Activated CD4-positive, alpha-beta T cell treated with anti-CD3 and anti-CD28 coated beads for 1 hour (primary cell): ENCODE data around the gene ACTN1.

ENCODE experiments used
- DNase-seq: peaks from one replicate; pipeline ENCODE4 v3.0.0-alpha.2; 2020

Gene ACTN1

GRCh38 chr14:68931474-68932051 lies 47.5 kb downstream of the ACTN1 start:
- DNase-seq: no peak

GRCh38 chr14:68931063-68931462 lies 48.0 kb downstream of the ACTN1 start:
- no peak for DNase-seq

GRCh38 chr14:68929623-68930307 lies 49.3 kb downstream of the ACTN1 start:
- DNase-seq: no peak

- DNase-seq: no peak
Measured at GRCh38 chr14:68928770-68929550, 50.1 kb downstream of the ACTN1 start.

DNA sequence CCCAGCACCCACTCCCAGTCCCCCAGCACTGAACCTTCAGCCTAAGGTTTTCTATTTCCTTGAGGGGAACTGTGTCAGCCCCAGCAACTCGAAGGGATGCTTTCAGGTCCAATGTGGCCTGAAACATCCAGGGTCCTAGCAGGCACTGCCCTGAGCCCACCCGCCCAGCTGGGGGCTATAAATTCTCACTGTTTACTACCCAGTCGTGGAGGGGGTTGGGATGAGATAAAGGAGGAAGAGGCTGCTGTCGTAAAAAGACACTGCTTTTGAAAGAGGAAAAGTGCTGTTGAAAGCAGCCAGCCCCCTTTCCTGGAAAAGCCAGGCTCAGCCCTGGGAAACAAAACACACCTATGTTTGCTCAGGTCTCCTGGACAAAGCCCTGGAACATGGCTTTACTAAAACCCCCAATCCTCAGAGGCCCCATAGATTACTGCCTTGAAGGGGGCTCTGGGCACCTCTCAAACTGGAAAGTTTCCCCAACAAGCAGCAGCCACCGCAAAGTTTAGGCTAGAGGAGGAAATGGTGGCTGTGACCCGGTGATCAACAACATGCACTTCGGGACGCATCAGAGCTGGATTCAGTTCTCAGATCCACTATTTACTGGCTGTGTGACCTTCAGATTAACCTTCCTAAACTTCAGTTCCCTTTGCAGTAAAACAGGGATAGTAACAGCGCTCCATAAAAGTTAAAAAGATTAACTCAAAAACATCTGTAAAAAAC lies 51.0 kb downstream of the ACTN1 start:
- no peak for DNase-seq

DNA sequence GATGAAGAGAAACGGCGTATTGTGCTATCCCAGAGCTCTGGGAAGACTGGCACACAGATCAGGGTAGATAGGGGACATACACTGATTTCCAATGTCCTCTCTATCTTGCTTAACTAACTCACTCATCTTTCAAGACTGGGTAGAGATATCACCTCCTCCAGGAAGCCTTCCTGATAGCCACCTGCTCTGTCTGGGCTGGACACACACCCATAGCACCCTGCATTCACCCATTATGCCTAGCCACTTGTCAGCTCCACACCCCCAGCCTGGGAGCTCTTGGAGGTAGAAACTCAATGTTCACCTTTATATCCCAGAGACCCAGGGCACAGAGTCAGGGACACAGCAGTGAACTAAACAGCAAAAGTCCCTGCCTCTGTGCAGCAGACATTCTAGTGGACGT lies 52.0 kb downstream of the ACTN1 start:
- no peak for DNase-seq

DNA sequence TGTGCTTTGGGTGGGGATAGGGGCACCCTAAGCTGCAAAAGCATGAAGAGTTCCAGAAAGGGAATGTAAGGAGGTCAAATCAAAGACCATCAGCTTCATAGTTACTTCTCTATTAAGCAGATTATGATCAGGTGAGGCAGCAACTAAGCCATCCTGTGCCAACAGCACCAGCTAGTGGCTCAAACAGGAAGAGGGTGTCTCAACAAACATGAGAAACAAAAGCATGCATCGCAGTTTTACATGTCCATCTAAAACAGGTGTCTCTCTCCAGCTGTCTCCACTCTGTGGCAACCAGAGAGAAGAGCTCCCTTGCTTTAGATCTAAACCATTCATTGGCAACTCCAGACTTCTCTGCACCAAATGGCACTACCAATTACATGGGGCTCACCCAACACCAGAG lies 52.9 kb downstream of the ACTN1 start:
- DNase-seq: no peak

DNA sequence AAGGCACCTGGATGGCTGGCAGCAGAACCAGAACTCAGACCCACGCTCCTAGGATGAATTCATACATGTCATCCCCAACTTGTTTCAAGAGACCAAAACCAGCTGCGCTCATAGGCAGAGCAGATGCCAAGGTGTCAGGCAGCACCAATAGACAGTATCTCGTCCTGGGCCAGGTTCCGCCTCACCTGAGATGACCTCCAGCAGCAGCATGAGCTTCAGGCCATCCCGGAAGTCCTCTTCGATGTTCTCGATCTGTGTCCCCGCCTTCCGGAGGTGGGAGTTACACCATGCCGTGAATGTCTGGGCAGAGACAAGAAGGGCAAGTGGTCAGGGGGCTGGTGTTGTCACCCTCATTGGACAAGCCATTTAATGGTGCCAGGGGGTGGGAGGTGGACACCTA lies 53.7 kb downstream of the ACTN1 start:
- DNase-seq: no peak

GRCh38 chr14:68924186-68925158 lies 54.6 kb downstream of the ACTN1 start:
- DNase-seq: no peak

GRCh38 chr14:68922886-68923285 lies 56.2 kb downstream of the ACTN1 start:
- DNase-seq: no peak

DNA sequence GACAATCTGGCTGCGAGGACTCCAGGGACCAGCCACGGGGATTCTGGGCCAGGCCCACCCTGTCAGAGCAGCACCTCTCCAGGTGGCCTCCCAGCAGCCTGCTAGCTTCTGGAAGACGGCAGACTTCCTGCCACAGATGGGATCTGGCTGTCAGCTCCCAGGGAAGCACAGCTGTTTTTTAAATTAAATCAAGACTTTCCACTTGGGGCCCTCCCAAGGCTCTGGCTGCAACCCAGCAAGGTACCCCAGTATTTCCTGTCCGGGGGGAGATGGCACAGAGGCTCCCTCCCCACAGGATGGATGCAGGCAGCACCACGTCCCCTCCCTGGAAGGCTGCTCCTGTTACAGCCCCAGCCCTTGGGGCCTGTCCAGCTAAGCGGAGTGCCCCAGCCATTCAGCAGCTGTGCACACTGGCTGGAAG lies 56.9 kb downstream of the ACTN1 start:
- no peak for DNase-seq

DNA sequence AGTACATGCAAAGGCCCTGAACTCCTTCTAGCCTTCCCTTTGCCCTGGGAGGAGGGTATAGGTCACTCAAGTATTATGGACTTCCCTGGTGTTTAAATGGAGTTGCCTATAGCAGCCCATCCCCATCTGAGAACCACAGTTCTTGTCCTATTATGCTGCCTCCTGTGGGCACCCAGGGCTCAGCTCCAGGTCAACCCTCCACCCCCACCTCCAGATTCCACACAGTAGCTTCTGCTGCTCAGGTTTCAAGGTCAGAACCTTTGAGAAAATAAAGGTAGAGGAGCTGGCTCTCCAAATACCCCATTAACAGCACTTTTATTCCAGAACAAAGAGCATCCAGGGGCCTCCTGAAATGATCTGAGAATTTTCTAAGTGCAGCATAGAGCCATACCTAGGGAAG lies 57.4 kb downstream of the ACTN1 start:
- DNase-seq: no peak

- no peak for DNase-seq
Measured at GRCh38 chr14:68921049-68921448, 58.1 kb downstream of the ACTN1 start.

DNA sequence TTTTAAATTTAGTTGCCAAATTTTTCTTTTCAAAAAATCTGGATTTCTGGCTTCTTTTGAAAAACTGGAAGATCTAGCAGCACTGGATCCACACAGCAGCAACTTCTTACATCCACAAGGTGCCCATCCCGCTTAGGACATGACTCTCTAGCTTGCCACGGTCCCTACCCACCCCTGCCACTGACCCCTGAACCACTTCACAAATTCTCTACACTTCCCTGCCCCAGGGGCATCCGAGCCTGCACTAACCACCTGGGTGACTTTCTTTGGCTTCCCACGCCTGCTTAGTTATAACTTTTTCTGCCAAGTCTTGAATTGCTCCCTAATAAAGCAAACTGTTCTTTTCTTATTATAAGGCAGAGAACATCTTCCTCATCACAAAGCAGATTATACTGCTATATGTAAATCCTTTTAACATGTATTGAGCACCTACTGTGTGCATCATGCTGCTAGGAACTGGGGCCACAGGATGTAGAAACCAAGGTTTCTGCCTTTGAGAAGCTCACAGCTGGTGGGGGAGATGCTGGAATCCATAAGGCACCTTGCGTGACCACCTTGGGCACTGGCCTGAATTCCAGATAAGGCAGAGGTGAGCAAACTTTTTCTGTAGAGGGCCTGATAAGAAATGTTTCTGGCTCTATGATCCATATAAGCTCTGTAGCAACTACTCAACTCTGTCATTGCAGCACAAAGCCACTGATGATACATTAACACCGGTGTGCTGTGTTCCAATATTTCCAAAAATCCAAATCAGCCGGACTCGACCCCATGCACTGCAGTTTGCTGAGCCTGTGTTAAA lies 59.8 kb downstream of the ACTN1 start:
- no peak for DNase-seq

GRCh38 chr14:68918612-68919011 lies 60.5 kb downstream of the ACTN1 start:
- DNase-seq: no peak

- DNase-seq: no peak
Measured at GRCh38 chr14:68916358-68916941, 62.7 kb downstream of the ACTN1 start.

DNA sequence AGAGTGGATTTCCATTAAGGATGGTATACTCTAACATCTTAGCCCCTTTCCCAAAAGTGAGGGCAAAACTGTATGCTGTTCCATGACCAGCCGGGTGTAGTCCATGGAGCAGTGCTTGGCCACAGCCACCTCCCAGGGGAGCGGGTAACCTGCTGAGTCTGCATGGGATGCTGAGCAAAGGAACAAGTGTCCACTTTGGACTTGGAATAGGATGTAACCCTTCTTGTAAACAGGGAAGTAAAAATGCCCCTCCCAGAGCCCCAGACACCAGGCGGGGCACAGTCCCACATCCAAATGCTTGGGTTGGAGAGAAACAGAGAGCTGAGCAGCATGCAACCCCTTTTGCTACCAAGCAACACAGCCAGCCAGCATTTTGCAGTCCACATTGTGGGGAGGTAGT lies 65.6 kb downstream of the ACTN1 start:
- no peak for DNase-seq

- DNase-seq: peak; percentile 65
Measured at GRCh38 chr14:68911594-68912227, 67.4 kb downstream of the ACTN1 start.

DNA sequence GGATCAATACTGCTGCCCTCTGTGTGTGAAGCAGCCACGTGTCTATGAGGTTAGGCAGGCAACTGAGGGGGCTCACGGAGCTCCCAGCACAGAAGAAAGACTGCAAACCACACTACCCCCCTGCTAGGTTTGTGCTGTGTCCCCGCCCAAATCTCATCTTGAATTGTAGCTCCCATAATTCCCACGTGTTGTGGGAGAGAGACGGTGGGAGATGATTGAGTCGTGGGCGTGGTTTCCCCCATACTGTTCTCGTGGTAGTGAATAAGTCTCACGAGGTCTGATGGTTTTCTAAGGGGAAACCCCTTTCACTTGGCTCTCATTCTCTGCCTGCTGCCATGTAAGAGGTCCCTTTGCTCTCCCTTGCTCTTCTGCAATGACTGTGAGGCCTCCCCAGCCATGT lies 68.6 kb downstream of the ACTN1 start:
- no peak for DNase-seq

- DNase-seq: no peak
Measured at GRCh38 chr14:68908803-68909202, 70.3 kb downstream of the ACTN1 start.

- no peak for DNase-seq
Measured at GRCh38 chr14:68908201-68908600, 70.9 kb downstream of the ACTN1 start.
